Adrenal gland (tissue), 5 donors: Measurements from ENCODE around the gene SLC35G3.

Experiments
- POLR2A ChIP-seq, 2 donors: fragments of 450-650 bp; IDR thresholded peaks; one replicate each; pipeline ENCODE4 v1.6.1; 2017; ENCODE audit warnings: antibody characterized with exemption in 2 of 2, mild to moderate bottlenecking in 2 of 2, moderate library complexity in 1 of 2
- TF ChIP-seq, protein P1 (sequence below), 6 experiments: fragments of 450-650 bp in 4 of 6; fragments of 200-600 bp in 2 of 6; sonication (generic) in 1 of 6; IDR thresholded peaks; 1 replicate in 5 of 6; 2 replicates in 1 of 6; pipeline versions ENCODE4 v1.5.1 to v1.8.0; 2016 to 2021; ENCODE audit warnings: antibody characterized with exemption in 6 of 6, mild to moderate bottlenecking in 2 of 6, moderate library complexity in 1 of 6
- donor health status: DM: no; HTN: no; CAD: no.

DNA sequence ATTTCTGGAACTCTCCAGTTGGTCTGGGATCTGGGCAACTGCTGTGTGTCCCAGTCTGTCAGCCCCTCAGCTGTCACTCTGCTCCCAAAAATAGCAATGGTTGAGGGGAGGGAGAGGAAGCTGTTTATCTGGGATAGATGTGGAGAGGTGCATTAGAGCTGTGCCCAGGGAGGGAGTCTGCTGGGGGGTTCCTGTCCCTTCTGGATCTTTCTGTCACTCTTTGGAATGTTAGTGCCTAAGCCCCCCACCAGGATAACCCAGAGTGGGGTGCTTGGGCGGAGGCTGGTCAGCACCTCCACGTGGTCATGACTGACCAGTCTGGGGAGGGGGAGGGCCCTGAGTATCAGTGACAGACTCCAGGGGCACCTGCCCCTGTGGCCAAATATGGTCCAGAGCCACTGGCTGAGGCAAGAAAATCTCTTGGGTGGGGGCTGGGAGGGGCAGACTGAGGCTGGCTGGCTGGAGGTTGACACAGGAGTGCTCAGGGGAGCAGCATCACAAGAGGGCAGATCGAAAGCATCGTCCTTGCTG is 46.8 kb downstream of the SLC35G3 start, which contains the start of gene UNC45B:
- no peak for TF ChIP-seq POLR2A (IDR thresholded peaks at IDR 0.05)
- TF ChIP-seq, protein P1, sequence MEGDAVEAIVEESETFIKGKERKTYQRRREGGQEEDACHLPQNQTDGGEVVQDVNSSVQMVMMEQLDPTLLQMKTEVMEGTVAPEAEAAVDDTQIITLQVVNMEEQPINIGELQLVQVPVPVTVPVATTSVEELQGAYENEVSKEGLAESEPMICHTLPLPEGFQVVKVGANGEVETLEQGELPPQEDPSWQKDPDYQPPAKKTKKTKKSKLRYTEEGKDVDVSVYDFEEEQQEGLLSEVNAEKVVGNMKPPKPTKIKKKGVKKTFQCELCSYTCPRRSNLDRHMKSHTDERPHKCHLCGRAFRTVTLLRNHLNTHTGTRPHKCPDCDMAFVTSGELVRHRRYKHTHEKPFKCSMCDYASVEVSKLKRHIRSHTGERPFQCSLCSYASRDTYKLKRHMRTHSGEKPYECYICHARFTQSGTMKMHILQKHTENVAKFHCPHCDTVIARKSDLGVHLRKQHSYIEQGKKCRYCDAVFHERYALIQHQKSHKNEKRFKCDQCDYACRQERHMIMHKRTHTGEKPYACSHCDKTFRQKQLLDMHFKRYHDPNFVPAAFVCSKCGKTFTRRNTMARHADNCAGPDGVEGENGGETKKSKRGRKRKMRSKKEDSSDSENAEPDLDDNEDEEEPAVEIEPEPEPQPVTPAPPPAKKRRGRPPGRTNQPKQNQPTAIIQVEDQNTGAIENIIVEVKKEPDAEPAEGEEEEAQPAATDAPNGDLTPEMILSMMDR (IDR thresholded peaks at IDR 0.05), result no peak
